Stomach smooth muscle (tissue), 2 donors: ENCODE measurements around the gene DUOXA1.
A peak's percentile ranks its signal among the peaks of the same experiment; 100 is the strongest.

Experiments used
- H3K27ac ChIP-seq: one replicate; pipeline ENCODE4 v1.7.0; 2013; ENCODE audit warnings: mild to moderate bottlenecking, low read length, inconsistent platforms
- H3K27me3 ChIP-seq, 2 donors: one replicate each; pipeline ENCODE4 v1.7.0; 2013; ENCODE audit warnings: low read length in 2 of 2; ENCODE audit not compliant: insufficient read depth in 2 of 2, control insufficient read depth in 1 of 2
- H3K36me3 ChIP-seq, 2 donors: one replicate each; pipeline ENCODE4 v1.7.0; 2013; ENCODE audit warnings: low read length in 2 of 2; ENCODE audit not compliant: control insufficient read depth in 2 of 2, insufficient read depth in 2 of 2
- H3K4me1 ChIP-seq: one replicate; pipeline ENCODE4 v1.7.0; 2013; ENCODE audit warnings: low read length; ENCODE audit not compliant: control insufficient read depth, insufficient read depth
- H3K4me3 ChIP-seq, 2 donors: one replicate each; pipeline ENCODE4 v1.7.0; 2013; ENCODE audit warnings: low read length in 2 of 2
- H3K9ac ChIP-seq, 2 donors: one replicate each; pipeline ENCODE4 v1.7.0; 2013; ENCODE audit warnings: low read length in 2 of 2, mild to moderate bottlenecking in 1 of 2
- H3K9me3 ChIP-seq, 2 donors: one replicate each; pipeline ENCODE4 v1.7.0; 2013; ENCODE audit warnings: low read length in 2 of 2; ENCODE audit not compliant: control insufficient read depth in 2 of 2
- donor health status: healthy.
- donor health status: Pancreatic carcinoma.

DUOXA1 gene

DNA sequence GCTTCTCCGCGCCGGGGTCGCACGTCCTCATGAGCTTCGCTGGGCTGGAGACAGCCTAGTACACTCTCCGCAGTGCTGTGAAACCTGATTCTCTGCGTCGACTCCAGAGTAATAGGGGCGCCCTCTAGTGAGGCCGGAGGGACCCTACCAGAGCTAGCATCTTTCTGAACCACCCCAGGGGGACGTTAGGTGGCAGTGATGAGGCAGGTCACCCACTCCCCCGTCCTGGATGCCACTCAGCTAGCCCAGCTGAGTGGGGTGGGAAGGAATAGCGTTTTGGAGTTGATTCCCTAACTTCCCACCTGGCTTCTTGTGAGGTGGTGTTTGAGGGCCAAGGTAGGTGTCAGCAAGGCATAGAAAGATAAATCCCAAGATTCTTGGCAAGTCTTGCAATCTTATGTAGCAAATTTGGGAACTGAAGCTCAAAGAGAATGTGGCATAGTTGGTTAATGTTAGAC is 11.5 kb downstream of the DUOXA1 start:
- Histone ChIP-seq H3K9ac (no peak overlapping the region), H3K27me3 (peaks cover 66 to 67% of the 10 kb centered on the region in 2 donors), H3K9me3 (no peaks in the 10 kb centered on the region), H3K4me1 (peaks cover 14% of the 10 kb centered on the region), H3K27ac (no peak overlapping the region), H3K36me3 (no peaks in the 10 kb centered on the region), H3K4me3 (peak overlapping the region in 1 of 2 donors; percentile 52)

DNA sequence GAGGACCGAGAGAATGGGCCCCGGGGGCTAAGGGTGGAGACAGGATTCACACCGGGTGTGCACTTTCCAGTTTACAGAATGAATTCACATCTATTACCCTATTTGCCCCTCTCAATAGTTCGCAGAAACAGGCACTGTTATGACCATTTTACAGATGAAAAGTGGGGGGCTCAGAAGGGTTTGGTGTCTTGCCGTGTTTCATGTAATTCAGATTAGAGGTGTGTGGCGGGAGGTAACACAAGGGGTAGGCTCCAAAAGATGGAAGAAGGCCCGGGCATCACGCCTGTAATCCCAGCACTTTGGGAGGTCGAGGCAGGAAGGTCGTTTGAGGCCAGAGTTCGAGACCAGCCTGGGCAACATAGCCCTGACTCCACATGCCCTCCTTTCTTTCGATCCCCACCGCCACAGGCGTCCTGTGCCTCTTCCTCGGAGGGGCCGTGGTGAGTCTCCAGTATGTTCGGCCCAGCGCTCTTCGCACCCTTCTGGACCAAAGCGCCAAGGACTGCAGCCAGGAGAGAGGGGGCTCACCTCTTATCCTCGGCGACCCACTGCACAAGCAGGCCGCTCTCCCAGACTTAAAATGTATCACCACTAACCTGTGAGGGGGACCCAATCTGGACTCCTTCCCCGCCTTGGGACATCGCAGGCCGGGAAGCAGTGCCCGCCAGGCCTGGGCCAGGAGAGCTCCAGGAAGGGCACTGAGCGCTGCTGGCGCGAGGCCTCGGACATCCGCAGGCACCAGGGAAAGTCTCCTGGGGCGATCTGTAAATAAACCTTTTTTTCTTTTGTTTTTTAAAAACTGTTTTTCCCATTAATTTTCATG is 12.2 kb downstream of the DUOXA1 start:
- peaks cover 68 to 69% of the 10 kb centered on the region in 2 donors for H3K27me3 ChIP-seq
- H3K9me3 ChIP-seq = no peaks in the 10 kb centered on the region
- no peaks in the 10 kb centered on the region for H3K36me3 ChIP-seq
- H3K4me1 ChIP-seq = peaks cover 20% of the 10 kb centered on the region
- H3K27ac ChIP-seq = no peak overlapping the region
- H3K4me3 ChIP-seq = peak overlapping the region; percentile 7 to 55
- no peak overlapping the region for H3K9ac ChIP-seq

DNA sequence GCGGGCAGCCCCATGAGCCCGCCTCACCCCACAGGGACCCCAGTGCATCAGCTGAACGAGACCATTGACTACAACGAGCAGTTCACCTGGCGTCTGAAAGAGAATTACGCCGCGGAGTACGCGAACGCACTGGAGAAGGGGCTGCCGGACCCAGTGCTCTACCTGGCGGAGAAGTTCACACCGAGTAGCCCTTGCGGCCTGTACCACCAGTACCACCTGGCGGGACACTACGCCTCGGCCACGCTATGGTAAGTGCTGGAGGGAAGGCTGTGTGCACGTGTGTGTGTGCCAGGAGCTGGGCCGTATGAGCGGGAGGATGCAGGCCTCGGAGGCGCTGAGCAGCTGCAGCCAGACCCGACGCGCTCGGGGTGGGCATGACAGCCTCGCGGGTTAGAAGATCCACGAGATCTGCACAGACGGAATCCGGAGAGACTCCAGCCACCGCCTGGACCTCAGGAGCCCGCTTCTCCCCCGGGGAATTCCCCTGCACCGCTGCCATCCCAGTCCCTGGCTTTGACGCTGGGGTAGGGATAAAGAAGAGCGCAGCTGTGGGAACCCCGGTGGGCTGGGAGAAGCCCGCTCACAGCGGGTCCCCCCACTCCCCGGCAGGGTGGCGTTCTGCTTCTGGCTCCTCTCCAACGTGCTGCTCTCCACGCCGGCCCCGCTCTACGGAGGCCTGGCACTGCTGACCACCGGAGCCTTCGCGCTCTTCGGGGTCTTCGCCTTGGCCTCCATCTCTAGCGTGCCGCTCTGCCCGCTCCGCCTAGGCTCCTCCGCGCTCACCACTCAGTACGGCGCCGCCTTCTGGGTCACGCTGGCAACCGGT is 13.0 kb downstream of the DUOXA1 start:
- Histone ChIP-seq H3K4me3 (peak overlapping the region; percentile 4 to 55), H3K9ac (no peak overlapping the region), H3K9me3 (no peaks in the 10 kb centered on the region), H3K4me1 (peaks cover 20% of the 10 kb centered on the region), H3K36me3 (no peaks in the 10 kb centered on the region), H3K27me3 (peaks cover 76% of the 10 kb centered on the region in 2 donors), H3K27ac (no peak overlapping the region)

DNA sequence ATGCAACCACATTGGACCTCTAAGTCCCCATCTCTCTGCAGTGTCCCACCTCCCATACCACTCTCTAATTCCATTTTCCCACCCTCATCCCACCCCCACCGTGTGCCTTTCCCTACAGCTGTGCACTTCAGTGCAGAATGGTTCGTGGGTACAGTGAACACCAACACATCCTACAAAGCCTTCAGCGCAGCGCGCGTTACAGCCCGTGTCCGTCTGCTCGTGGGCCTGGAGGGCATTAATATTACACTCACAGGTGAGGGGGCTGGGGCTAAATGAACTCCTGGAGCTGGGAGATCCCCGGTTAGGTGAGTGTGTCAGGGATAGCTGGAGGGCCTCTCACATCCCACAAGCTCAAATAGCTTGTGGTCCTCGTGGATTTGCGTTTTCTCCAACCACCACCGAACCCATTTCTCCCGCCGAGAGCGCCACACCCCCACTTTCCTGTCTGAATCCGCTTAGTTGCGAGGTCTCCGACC is 13.6 kb downstream of the DUOXA1 start:
- Histone ChIP-seq H3K36me3 (no peaks in the 10 kb centered on the region), H3K9me3 (no peaks in the 10 kb centered on the region), H3K9ac (no peak overlapping the region), H3K4me1 (peaks cover 20% of the 10 kb centered on the region), H3K27ac (no peak overlapping the region), H3K4me3 (no peak overlapping the region), H3K27me3 (peaks cover 76 to 81% of the 10 kb centered on the region in 2 donors)

DNA sequence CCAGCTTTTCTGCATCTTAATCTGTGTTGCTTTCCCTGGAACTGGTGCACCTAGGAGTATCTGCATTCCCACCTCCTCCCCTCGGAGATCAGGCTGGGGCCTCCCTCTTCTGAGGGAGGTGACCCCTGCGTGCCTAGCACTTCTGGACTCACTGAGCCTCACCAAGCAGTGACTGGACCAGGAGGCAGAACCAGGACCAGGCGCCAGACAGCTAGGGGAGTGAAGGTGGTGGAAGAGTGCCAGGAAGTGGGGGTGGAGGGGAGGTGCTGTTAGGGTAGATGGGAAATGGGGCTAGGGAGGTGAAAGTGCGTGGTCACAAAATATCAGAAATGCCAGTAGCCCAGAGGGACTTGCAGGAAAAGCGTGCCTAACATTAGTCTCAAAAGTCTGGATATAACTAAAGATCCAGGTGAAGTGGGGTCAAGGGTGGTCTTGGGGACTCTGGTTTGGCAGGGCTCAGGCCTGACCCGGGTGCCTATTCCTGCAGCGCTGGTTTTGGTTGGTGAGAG is 14.3 kb downstream of the DUOXA1 start:
- H3K27me3 ChIP-seq = peaks cover 77 to 78% of the 10 kb centered on the region in 2 donors
- no peak overlapping the region for H3K27ac ChIP-seq
- no peak overlapping the region for H3K9ac ChIP-seq
- peaks cover 20% of the 10 kb centered on the region for H3K4me1 ChIP-seq
- no peaks in the 10 kb centered on the region for H3K9me3 ChIP-seq
- no peak overlapping the region for H3K4me3 ChIP-seq
- H3K36me3 ChIP-seq = no peaks in the 10 kb centered on the region

DNA sequence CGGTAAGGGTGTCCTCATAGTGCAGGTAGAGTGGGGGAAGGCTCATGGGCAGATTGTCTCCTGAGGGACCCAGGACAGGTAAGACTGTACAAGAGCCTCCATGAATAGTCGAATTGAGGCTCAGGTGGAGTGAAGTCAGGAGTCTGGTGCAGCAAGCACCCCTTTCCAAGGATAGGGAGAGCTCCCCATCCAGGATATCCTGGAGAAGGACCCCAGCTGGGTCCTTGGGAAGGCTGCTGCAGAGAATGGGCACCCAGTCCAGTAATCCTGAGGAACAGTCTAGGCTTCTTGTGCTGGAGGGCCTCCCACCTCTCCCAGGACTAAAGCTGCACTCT is 15.0 kb downstream of the DUOXA1 start:
- H3K9ac ChIP-seq = no peak overlapping the region
- no peaks in the 10 kb centered on the region for H3K9me3 ChIP-seq
- peaks cover 79 to 80% of the 10 kb centered on the region in 2 donors for H3K27me3 ChIP-seq
- H3K4me1 ChIP-seq = peaks cover 20% of the 10 kb centered on the region
- H3K4me3 ChIP-seq = no peak overlapping the region
- H3K27ac ChIP-seq = no peak overlapping the region
- no peaks in the 10 kb centered on the region for H3K36me3 ChIP-seq

DNA sequence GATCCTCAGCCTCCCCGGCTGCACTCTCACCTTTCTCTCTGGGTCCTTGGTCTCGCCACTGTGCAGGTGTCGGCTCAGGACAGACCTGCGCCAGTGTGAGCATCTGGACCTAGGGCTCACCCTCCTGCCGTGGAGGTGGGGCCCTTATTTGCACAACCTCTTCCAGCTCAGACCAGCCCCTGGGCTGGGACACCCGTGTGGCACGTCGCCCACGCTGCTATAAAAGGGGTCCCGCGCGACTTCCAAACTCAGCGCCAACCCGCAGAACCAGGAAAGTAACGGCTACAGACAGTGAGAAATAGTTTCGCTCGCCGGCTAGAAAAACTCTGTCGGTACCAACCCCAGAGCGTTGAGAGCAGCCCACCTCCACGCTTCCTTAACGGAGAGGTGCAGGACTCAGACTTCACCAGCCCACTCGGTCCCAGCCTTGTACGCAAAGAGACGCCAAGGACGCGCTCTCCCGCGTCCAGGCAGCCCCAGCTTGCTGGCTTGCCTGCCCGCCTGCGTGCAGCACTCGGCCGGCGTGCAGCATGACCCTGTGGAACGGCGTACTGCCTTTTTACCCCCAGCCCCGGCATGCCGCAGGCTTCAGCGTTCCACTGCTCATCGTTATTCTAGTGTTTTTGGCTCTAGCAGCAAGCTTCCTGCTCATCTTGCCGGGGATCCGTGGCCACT is 15.5 kb downstream of the DUOXA1 start, which contains the start of the genes DUOX2 and DUOXA2:
TSS of gene DUOX2 (minus strand) at position 97 of the 675 bp plus-strand sequence. CDS start 761 bp downstream, outside the sequence.
TSS of gene DUOXA2 (plus strand) at position 251 of the 675 bp plus-strand sequence. CDS start at position 531, 280 bp downstream.
- Histone ChIP-seq H3K36me3 (no peaks in the 10 kb centered on the region), H3K9me3 (no peaks in the 10 kb centered on the region), H3K27ac (no peak within 1 kb of the TSS), H3K9ac (no peak within 1 kb of the TSS), H3K4me1 (peaks cover 20% of the 10 kb centered on the region), H3K27me3 (peaks cover 81% of the 10 kb centered on the region in 2 donors), H3K4me3 (peak within 1 kb of the TSS in 1 of 2 donors; percentile 15)

DNA sequence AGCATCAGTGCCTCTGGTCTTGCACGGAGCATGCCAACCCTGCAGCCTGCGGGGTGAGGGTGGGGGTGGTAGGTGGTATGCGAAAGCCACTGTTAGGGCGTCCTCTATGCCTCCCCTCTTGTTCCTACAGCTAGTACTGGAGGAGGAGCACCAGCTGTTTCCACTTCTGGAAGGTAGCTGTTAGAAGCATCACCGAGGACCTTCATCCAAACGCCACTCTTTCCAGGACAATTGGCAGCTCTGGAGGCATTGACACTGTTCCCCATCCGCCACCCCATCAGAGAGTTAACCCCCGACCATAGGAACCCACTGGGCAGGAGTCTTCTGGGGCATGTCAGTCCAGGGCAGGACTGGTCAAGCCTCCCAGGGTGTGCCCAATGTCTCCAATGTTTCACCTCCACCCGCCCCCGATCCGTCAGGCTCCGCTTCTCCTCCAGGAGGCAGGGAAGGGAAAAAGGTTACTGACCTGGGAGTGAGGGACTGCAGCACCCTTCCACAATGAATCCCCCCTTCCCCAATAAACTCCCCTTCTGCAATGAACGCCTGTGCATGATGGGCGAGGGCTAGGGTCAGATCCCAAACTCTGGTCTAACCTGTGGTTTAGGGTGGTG is 16.2 kb downstream of the DUOXA1 start:
- Histone ChIP-seq H3K4me1 (peaks cover 20% of the 10 kb centered on the region), H3K9ac (no peak overlapping the region), H3K4me3 (no peak overlapping the region), H3K27ac (no peak overlapping the region), H3K36me3 (no peaks in the 10 kb centered on the region), H3K9me3 (no peaks in the 10 kb centered on the region), H3K27me3 (peaks cover 78 to 81% of the 10 kb centered on the region in 2 donors)

DNA sequence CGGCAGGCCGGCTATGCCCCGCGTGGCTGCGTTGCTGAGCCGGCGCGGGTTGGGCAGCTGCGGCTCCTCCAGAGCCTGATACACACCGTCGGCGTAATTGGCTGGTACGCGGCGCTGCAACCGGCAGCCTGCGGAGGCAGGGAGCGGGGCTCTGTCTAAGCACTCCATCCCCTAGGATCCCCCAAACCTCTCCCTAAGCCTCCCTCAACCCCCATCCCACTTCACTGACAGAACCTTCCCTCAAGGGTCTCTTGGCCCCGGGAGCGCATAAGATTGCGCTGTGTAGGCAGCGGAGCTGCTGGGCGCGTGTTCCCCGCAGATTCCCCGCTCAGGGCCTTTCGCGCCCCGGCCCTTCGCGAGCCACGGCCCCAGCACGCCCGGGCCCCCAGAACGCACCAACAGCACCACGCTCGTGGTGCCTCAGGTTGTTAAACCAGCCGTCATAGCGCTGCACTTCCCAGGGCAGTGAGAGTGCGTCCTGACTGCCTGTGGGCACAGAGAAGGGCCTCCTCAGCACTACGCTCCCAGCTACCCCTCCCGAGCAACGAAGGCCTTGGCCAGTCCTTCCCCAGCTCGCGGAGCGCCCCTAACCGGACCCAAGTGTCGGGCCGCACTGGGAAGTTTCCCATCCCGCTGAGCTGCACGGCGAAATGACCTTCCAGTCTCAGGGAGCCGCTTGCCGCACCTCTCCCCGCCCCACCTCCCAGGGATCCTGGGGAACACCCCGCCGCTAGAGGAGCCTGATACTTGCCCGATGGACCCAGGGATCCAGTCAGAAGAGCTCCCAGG is 16.9 kb downstream of the DUOXA1 start:
- peaks cover 20% of the 10 kb centered on the region for H3K4me1 ChIP-seq
- no peaks in the 10 kb centered on the region for H3K9me3 ChIP-seq
- H3K27ac ChIP-seq = no peak overlapping the region
- H3K9ac ChIP-seq = no peak overlapping the region
- H3K4me3 ChIP-seq = peak overlapping the region in 1 of 2 donors; percentile 29
- no peaks in the 10 kb centered on the region for H3K36me3 ChIP-seq
- peaks cover 75 to 84% of the 10 kb centered on the region in 2 donors for H3K27me3 ChIP-seq
